ENCODE results near the gene CDYL2. TPM values are rescaled to one million over a fixed set of nuclear protein-coding genes. Genes with fewer than 3 reads are reported as not detected.

The CDYL2 gene
- 12.2 TPM for total RNA-seq
- polyA plus RNA-seq: 2.9 TPM

GRCh38 chr16:80804526-80805383, at the start of gene CDYL2:
CDYL2 (minus strand) TSS chr16:80804598; CDS start chr16:80804173, 425 bp downstream.
- 4% methylated on average over 61 of the region's 63 CpGs for WGBS
- DNase-seq (ENCODE audit: extremely low spot score): no peak
- Histone ChIP-seq H3K4me1 (ENCODE audit: insufficient read depth) (peaks cover 2% of the 10 kb centered on the region), H3K4me3 (ENCODE audit: low read depth, low read length) (peak within 1 kb of the TSS; percentile 89), H3K36me3 (ENCODE audit: insufficient read depth) (no peaks in the 10 kb centered on the region), H3K27ac (ENCODE audit: low read depth) (no peak within 1 kb of the TSS)

- H3K36me3 ChIP-seq (ENCODE audit: insufficient read depth): no peaks in the 10 kb centered on the region
- WGBS: 87% methylated on average over 5 of the region's 5 CpGs
- DNase-seq (ENCODE audit: extremely low spot score): no peak
- H3K27ac ChIP-seq (ENCODE audit: low read depth): no peak overlapping the region
- H3K4me3 ChIP-seq (ENCODE audit: low read depth, low read length): no peak overlapping the region
- H3K4me1 ChIP-seq (ENCODE audit: insufficient read depth): no peaks in the 10 kb centered on the region
Measured at GRCh38 chr16:80852261-80852872, 48.0 kb upstream of the CDYL2 start.

- H3K4me1 ChIP-seq (ENCODE audit: insufficient read depth): no peaks in the 10 kb centered on the region
- no peak overlapping the region for H3K27ac ChIP-seq (ENCODE audit: low read depth)
- DNase-seq (ENCODE audit: extremely low spot score): no peak
- no peaks in the 10 kb centered on the region for H3K36me3 ChIP-seq (ENCODE audit: insufficient read depth)
- no peak overlapping the region for H3K4me3 ChIP-seq (ENCODE audit: low read depth, low read length)
- WGBS: 31% methylated on average over 6 of the region's 6 CpGs
Measured at GRCh38 chr16:80851831-80852230, 47.4 kb upstream of the CDYL2 start.

- Histone ChIP-seq H3K27ac (ENCODE audit: low read depth) (no peak overlapping the region), H3K4me1 (ENCODE audit: insufficient read depth) (no peaks in the 10 kb centered on the region), H3K36me3 (ENCODE audit: insufficient read depth) (no peaks in the 10 kb centered on the region), H3K4me3 (ENCODE audit: low read depth, low read length) (no peak overlapping the region)
- no peak for DNase-seq (ENCODE audit: extremely low spot score)
Measured at GRCh38 chr16:80850757-80851156, 46.4 kb upstream of the CDYL2 start.

- no peak for DNase-seq (ENCODE audit: extremely low spot score)
- 83% methylated on average over 1 of the region's 1 CpG for WGBS
- no peak overlapping the region for H3K27ac ChIP-seq (ENCODE audit: low read depth)
- no peak overlapping the region for H3K4me3 ChIP-seq (ENCODE audit: low read depth, low read length)
- H3K4me1 ChIP-seq (ENCODE audit: insufficient read depth): no peaks in the 10 kb centered on the region
- no peaks in the 10 kb centered on the region for H3K36me3 ChIP-seq (ENCODE audit: insufficient read depth)
Measured at GRCh38 chr16:80848862-80849261, 44.5 kb upstream of the CDYL2 start.

- Histone ChIP-seq H3K4me3 (ENCODE audit: low read depth, low read length) (no peak overlapping the region), H3K4me1 (ENCODE audit: insufficient read depth) (no peaks in the 10 kb centered on the region), H3K36me3 (ENCODE audit: insufficient read depth) (no peaks in the 10 kb centered on the region), H3K27ac (ENCODE audit: low read depth) (no peak overlapping the region)
- DNase-seq (ENCODE audit: extremely low spot score): no peak
- 42% methylated on average over 3 of the region's 3 CpGs for WGBS
Measured at GRCh38 chr16:80846680-80847079, 42.3 kb upstream of the CDYL2 start.

GRCh38 chr16:80846275-80846674, 41.9 kb upstream of the CDYL2 start:
- Histone ChIP-seq H3K27ac (ENCODE audit: low read depth) (no peak overlapping the region), H3K4me3 (ENCODE audit: low read depth, low read length) (no peak overlapping the region), H3K4me1 (ENCODE audit: insufficient read depth) (no peaks in the 10 kb centered on the region), H3K36me3 (ENCODE audit: insufficient read depth) (no peaks in the 10 kb centered on the region)
- WGBS: 83% methylated on average over 8 of the region's 8 CpGs
- no peak for DNase-seq (ENCODE audit: extremely low spot score)

GRCh38 chr16:80844395-80844794, 40.0 kb upstream of the CDYL2 start:
- Histone ChIP-seq H3K36me3 (ENCODE audit: insufficient read depth) (no peaks in the 10 kb centered on the region), H3K27ac (ENCODE audit: low read depth) (no peak overlapping the region), H3K4me3 (ENCODE audit: low read depth, low read length) (no peak overlapping the region), H3K4me1 (ENCODE audit: insufficient read depth) (no peaks in the 10 kb centered on the region)
- no peak for DNase-seq (ENCODE audit: extremely low spot score)
- WGBS: 87% methylated on average over 1 of the region's 1 CpG

GRCh38 chr16:80841231-80841630, 36.8 kb upstream of the CDYL2 start:
- no peak overlapping the region for H3K27ac ChIP-seq (ENCODE audit: low read depth)
- no peaks in the 10 kb centered on the region for H3K4me1 ChIP-seq (ENCODE audit: insufficient read depth)
- DNase-seq (ENCODE audit: extremely low spot score): no peak
- H3K36me3 ChIP-seq (ENCODE audit: insufficient read depth): no peaks in the 10 kb centered on the region
- no peak overlapping the region for H3K4me3 ChIP-seq (ENCODE audit: low read depth, low read length)

GRCh38 chr16:80837533-80838147, 33.2 kb upstream of the CDYL2 start:
- peak; percentile 64 for DNase-seq (ENCODE audit: extremely low spot score)
- 29% methylated on average over 9 of the region's 9 CpGs for WGBS
- Histone ChIP-seq H3K4me1 (ENCODE audit: insufficient read depth) (no peaks in the 10 kb centered on the region), H3K4me3 (ENCODE audit: low read depth, low read length) (no peak overlapping the region), H3K36me3 (ENCODE audit: insufficient read depth) (no peaks in the 10 kb centered on the region), H3K27ac (ENCODE audit: low read depth) (no peak overlapping the region)

GRCh38 chr16:80836846-80837245, 32.4 kb upstream of the CDYL2 start:
- Histone ChIP-seq H3K36me3 (ENCODE audit: insufficient read depth) (no peaks in the 10 kb centered on the region), H3K27ac (ENCODE audit: low read depth) (no peak overlapping the region), H3K4me1 (ENCODE audit: insufficient read depth) (no peaks in the 10 kb centered on the region), H3K4me3 (ENCODE audit: low read depth, low read length) (no peak overlapping the region)
- no peak for DNase-seq (ENCODE audit: extremely low spot score)
- 24% methylated on average over 4 of the region's 4 CpGs for WGBS

GRCh38 chr16:80836202-80836601, 31.8 kb upstream of the CDYL2 start:
- Histone ChIP-seq H3K27ac (ENCODE audit: low read depth) (no peak overlapping the region), H3K36me3 (ENCODE audit: insufficient read depth) (no peaks in the 10 kb centered on the region), H3K4me1 (ENCODE audit: insufficient read depth) (no peaks in the 10 kb centered on the region), H3K4me3 (ENCODE audit: low read depth, low read length) (no peak overlapping the region)
- DNase-seq (ENCODE audit: extremely low spot score): no peak
- 73% methylated on average over 5 of the region's 5 CpGs for WGBS

- 85% methylated on average over 1 of the region's 1 CpG for WGBS
- no peak for DNase-seq (ENCODE audit: extremely low spot score)
- H3K4me3 ChIP-seq (ENCODE audit: low read depth, low read length): no peak overlapping the region
- no peak overlapping the region for H3K27ac ChIP-seq (ENCODE audit: low read depth)
- H3K36me3 ChIP-seq (ENCODE audit: insufficient read depth): no peaks in the 10 kb centered on the region
- no peaks in the 10 kb centered on the region for H3K4me1 ChIP-seq (ENCODE audit: insufficient read depth)
Measured at GRCh38 chr16:80831039-80831438, 26.6 kb upstream of the CDYL2 start.

GRCh38 chr16:80828495-80828894, 24.1 kb upstream of the CDYL2 start:
- H3K36me3 ChIP-seq (ENCODE audit: insufficient read depth): no peaks in the 10 kb centered on the region
- H3K4me1 ChIP-seq (ENCODE audit: insufficient read depth): no peaks in the 10 kb centered on the region
- H3K27ac ChIP-seq (ENCODE audit: low read depth): no peak overlapping the region
- no peak overlapping the region for H3K4me3 ChIP-seq (ENCODE audit: low read depth, low read length)
- 58% methylated on average over 4 of the region's 4 CpGs for WGBS
- no peak for DNase-seq (ENCODE audit: extremely low spot score)

All from urinary bladder (tissue), 4 donors.